Parathyroid adenoma (tissue), 2 donors: ENCODE data around the gene KCNG2.

ENCODE experiments used
- H2AFZ ChIP-seq: fragments of 300-600 bp; sonication (generic); one replicate; pipeline ENCODE4 v1.7.0; 2017; ENCODE audit warnings: antibody characterized with exemption, mild to moderate bottlenecking
- H3K27ac ChIP-seq: fragments of 300-600 bp; sonication (generic); one replicate; pipeline ENCODE4 v1.7.0; 2017
- H3K27me3 ChIP-seq: fragments of 300-600 bp; sonication (generic); one replicate; pipeline ENCODE4 v1.7.0; 2017; ENCODE audit warnings: low read length; ENCODE audit not compliant: control insufficient read depth, insufficient read depth
- H3K36me3 ChIP-seq: fragments of 300-600 bp; sonication (generic); one replicate; pipeline ENCODE4 v1.7.0; 2017; ENCODE audit warnings: low read length; ENCODE audit not compliant: control insufficient read depth, insufficient read depth
- H3K4me1 ChIP-seq: fragments of 300-600 bp; sonication (generic); one replicate; pipeline ENCODE4 v1.7.0; 2017; ENCODE audit warnings: control low read depth
- H3K4me2 ChIP-seq: fragments of 300-600 bp; sonication (generic); one replicate; pipeline ENCODE4 v1.7.0; 2017; ENCODE audit warnings: low read length
- H3K4me3 ChIP-seq: fragments of 300-600 bp; sonication (generic); one replicate; pipeline ENCODE4 v1.7.0; 2017; ENCODE audit warnings: low read depth, low read length
- H3K79me2 ChIP-seq: fragments of 300-600 bp; sonication (generic); one replicate; pipeline ENCODE4 v1.7.0; 2017; ENCODE audit warnings: control low read depth
- H3K9ac ChIP-seq: fragments of 300-600 bp; sonication (generic); one replicate; pipeline ENCODE4 v1.7.0; 2017; ENCODE audit warnings: mild to moderate bottlenecking
- H3K9me3 ChIP-seq: fragments of 300-600 bp; sonication (generic); one replicate; pipeline ENCODE4 v1.7.0; 2017; ENCODE audit warnings: low read length; ENCODE audit not compliant: control insufficient read depth
- TF ChIP-seq, protein P1 (sequence below): fragments of 300-600 bp; sonication (generic); IDR thresholded peaks from one replicate; pipeline ENCODE4 v1.7.0; 2017; ENCODE audit warnings: antibody characterized with exemption, mild to moderate bottlenecking
- donor health status: primary hyperparathyroidism.

KCNG2 gene

GRCh38 chr18:79753391-79753851 lies 44.3 kb upstream of the KCNG2 start:
- TF ChIP-seq, protein P1, sequence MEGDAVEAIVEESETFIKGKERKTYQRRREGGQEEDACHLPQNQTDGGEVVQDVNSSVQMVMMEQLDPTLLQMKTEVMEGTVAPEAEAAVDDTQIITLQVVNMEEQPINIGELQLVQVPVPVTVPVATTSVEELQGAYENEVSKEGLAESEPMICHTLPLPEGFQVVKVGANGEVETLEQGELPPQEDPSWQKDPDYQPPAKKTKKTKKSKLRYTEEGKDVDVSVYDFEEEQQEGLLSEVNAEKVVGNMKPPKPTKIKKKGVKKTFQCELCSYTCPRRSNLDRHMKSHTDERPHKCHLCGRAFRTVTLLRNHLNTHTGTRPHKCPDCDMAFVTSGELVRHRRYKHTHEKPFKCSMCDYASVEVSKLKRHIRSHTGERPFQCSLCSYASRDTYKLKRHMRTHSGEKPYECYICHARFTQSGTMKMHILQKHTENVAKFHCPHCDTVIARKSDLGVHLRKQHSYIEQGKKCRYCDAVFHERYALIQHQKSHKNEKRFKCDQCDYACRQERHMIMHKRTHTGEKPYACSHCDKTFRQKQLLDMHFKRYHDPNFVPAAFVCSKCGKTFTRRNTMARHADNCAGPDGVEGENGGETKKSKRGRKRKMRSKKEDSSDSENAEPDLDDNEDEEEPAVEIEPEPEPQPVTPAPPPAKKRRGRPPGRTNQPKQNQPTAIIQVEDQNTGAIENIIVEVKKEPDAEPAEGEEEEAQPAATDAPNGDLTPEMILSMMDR: no peak
- Histone ChIP-seq H3K79me2 (no peaks in the 10 kb centered on the region), H3K27ac (no peak overlapping the region), H3K9ac (no peak overlapping the region), H3K36me3 (no peaks in the 10 kb centered on the region), H2AFZ (no peak overlapping the region), H3K27me3 (no peaks in the 10 kb centered on the region), H3K4me2 (no peak overlapping the region), H3K4me3 (no peak overlapping the region), H3K9me3 (no peaks in the 10 kb centered on the region), H3K4me1 (no peaks in the 10 kb centered on the region)

GRCh38 chr18:79754022-79754761 lies 43.5 kb upstream of the KCNG2 start:
- H3K4me2 ChIP-seq: no peak overlapping the region
- no peak overlapping the region for H3K27ac ChIP-seq
- H3K27me3 ChIP-seq: no peaks in the 10 kb centered on the region
- H3K9me3 ChIP-seq: peaks cover 2% of the 10 kb centered on the region
- no peak overlapping the region for H3K9ac ChIP-seq
- H3K4me1 ChIP-seq: no peaks in the 10 kb centered on the region
- H2AFZ ChIP-seq: no peak overlapping the region
- TF ChIP-seq, protein P1: no peak
- H3K36me3 ChIP-seq: no peaks in the 10 kb centered on the region
- no peaks in the 10 kb centered on the region for H3K79me2 ChIP-seq
- no peak overlapping the region for H3K4me3 ChIP-seq

DNA sequence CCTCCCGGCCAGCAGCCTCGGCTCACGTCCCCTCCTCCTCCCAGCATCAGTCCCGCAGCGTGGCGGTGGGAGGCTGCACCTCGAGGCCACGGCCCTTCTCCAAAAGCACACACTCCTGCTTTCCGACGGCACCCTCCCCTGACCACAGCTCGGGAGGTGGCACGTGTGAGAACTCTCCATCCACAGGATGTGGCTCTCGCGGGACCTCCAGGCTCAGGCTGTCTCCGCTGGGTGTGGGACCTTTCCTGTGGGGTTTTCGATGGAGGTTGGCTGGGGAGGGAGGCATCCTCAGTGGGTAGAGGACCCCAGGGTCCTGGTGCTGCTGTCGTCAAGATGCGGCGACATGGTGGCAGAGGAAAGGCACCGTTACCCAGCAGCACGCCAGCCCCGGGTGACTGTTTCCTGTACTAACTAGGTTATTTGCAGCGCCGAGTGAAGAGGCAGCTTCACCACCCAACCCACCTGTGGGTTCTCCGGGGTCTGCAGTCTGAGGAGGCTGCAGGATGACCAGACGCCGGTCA lies 42.8 kb upstream of the KCNG2 start:
- TF ChIP-seq, protein P1: no peak
- Histone ChIP-seq H3K36me3 (no peaks in the 10 kb centered on the region), H3K4me2 (no peak overlapping the region), H3K4me1 (no peaks in the 10 kb centered on the region), H3K9me3 (peaks cover 2% of the 10 kb centered on the region), H3K79me2 (no peaks in the 10 kb centered on the region), H3K9ac (no peak overlapping the region), H3K27me3 (no peaks in the 10 kb centered on the region), H3K27ac (no peak overlapping the region), H3K4me3 (no peak overlapping the region), H2AFZ (no peak overlapping the region)

GRCh38 chr18:79755496-79756142 lies 42.1 kb upstream of the KCNG2 start:
- Histone ChIP-seq H3K4me1 (no peaks in the 10 kb centered on the region), H2AFZ (no peak overlapping the region), H3K9me3 (peaks cover 2% of the 10 kb centered on the region), H3K27ac (no peak overlapping the region), H3K79me2 (no peaks in the 10 kb centered on the region), H3K36me3 (no peaks in the 10 kb centered on the region), H3K27me3 (no peaks in the 10 kb centered on the region), H3K4me2 (no peak overlapping the region), H3K9ac (no peak overlapping the region), H3K4me3 (no peak overlapping the region)
- TF ChIP-seq, protein P1: no peak
